Measurements from ENCODE around the gene PDLIM4.

GRCh38 chr5:132260051-132260450 lies 2.6 kb downstream of the PDLIM4 start:
- no peak for TF ChIP-seq CTCF (IDR thresholded peaks at IDR 0.05; ENCODE audit: insufficient read depth, low read length)
- TF ChIP-seq POLR2AphosphoS5 (IDR thresholded peaks at IDR 0.05; ENCODE audit: low read depth), result no peak
